ENCODE results near the gene SGO2. TPM values are rescaled to one million over a fixed set of nuclear protein-coding genes. Genes with fewer than 3 reads are reported as not detected.
"Not testable (repeated sequence)": the region's sequence is repeated elsewhere in the genome, so short reads cannot be mapped to it uniquely, and the experiment has no call there.

SGO2 gene
- polyA plus RNA-seq, 1 donor from 2014 or later: 3.5 TPM

- Mint-ChIP-seq H3K36me3 (peaks cover 3% of the 10 kb centered on the region), H3K4me1 (no peaks in the 10 kb centered on the region), H3K9me3 (peaks cover 0 to 5% (median 0%) of the 10 kb centered on the region in 3 donors), H3K27me3 (no peaks in the 10 kb centered on the region), H3K4me3 (no peak overlapping the region), H3K27ac (no peak overlapping the region)
Measured at GRCh38 chr2:200540793-200541192, 14.8 kb downstream of the SGO2 start.

GRCh38 chr2:200566596-200566995, 40.6 kb downstream of the SGO2 start:
- H3K4me1 Mint-ChIP-seq, H3K9me3 Mint-ChIP-seq, H3K27me3 Mint-ChIP-seq, H3K4me3 Mint-ChIP-seq, H3K27ac Mint-ChIP-seq: not testable (repeated sequence)
- peaks cover 11% of the 10 kb centered on the region for H3K36me3 Mint-ChIP-seq

GRCh38 chr2:200567932-200568331, 41.9 kb downstream of the SGO2 start:
- peaks cover 9% of the 10 kb centered on the region for H3K36me3 Mint-ChIP-seq
- no peaks in the 10 kb centered on the region for H3K9me3 Mint-ChIP-seq
- H3K27me3 Mint-ChIP-seq: no peaks in the 10 kb centered on the region
- H3K4me1 Mint-ChIP-seq: peaks cover 0 to 1% (median 0%) of the 10 kb centered on the region in 3 donors
- H3K27ac Mint-ChIP-seq: no peak overlapping the region
- H3K4me3 Mint-ChIP-seq: no peak overlapping the region

GRCh38 chr2:200575957-200576356, 50.0 kb downstream of the SGO2 start:
- Mint-ChIP-seq H3K4me3 (no peak overlapping the region), H3K27ac (peak overlapping the region in 1 of 3 donors; percentile 64), H3K4me1 (peaks cover 0 to 2% (median 0%) of the 10 kb centered on the region in 3 donors), H3K9me3 (peaks cover 0 to 2% (median 0%) of the 10 kb centered on the region in 3 donors), H3K36me3 (no peaks in the 10 kb centered on the region), H3K27me3 (no peaks in the 10 kb centered on the region)

- Mint-ChIP-seq H3K9me3 (peaks cover 0 to 2% (median 0%) of the 10 kb centered on the region in 3 donors), H3K36me3 (no peaks in the 10 kb centered on the region)
Measured at GRCh38 chr2:200577027-200577426, 51.0 kb downstream of the SGO2 start.

GRCh38 chr2:200578778-200579177, 52.8 kb downstream of the SGO2 start:
- peaks cover 0 to 2% (median 0%) of the 10 kb centered on the region in 3 donors for H3K9me3 Mint-ChIP-seq
- H3K27ac Mint-ChIP-seq: no peak overlapping the region
- peaks cover 0 to 2% (median 0%) of the 10 kb centered on the region in 3 donors for H3K4me1 Mint-ChIP-seq
- H3K36me3 Mint-ChIP-seq: peaks cover 5% of the 10 kb centered on the region
- H3K4me3 Mint-ChIP-seq: no peak overlapping the region
- H3K27me3 Mint-ChIP-seq: peaks cover 1% of the 10 kb centered on the region

More at GRCh38 chr2:200577027-200577426, 51.0 kb downstream of the SGO2 start:
- Mint-ChIP-seq H3K4me1 (peaks cover 0 to 2% (median 0%) of the 10 kb centered on the region in 3 donors), H3K27ac (no peak overlapping the region), H3K4me3 (no peak overlapping the region), H3K27me3 (peaks cover 1% of the 10 kb centered on the region)

GRCh38 chr2:200584639-200585038, 58.6 kb downstream of the SGO2 start:
- Mint-ChIP-seq H3K9me3 (peaks cover 0 to 3% (median 0%) of the 10 kb centered on the region in 3 donors), H3K4me1 (peaks cover 10 to 13% (median 11%) of the 10 kb centered on the region in 3 donors), H3K4me3 (peak overlapping the region in 3 of 4 donors; percentile 9 to 72 (median 27)), H3K27ac (no peak overlapping the region), H3K27me3 (peaks cover 21% of the 10 kb centered on the region), H3K36me3 (peaks cover 5% of the 10 kb centered on the region)

- Mint-ChIP-seq H3K4me1 (peaks cover 10 to 13% (median 11%) of the 10 kb centered on the region in 3 donors), H3K27me3 (peaks cover 23% of the 10 kb centered on the region), H3K9me3 (peaks cover 0 to 3% (median 0%) of the 10 kb centered on the region in 3 donors), H3K4me3 (peak overlapping the region; percentile 45 to 91 (median 82)), H3K27ac (no peak overlapping the region), H3K36me3 (peaks cover 5% of the 10 kb centered on the region)
Measured at GRCh38 chr2:200585340-200585729, 59.3 kb downstream of the SGO2 start.

GRCh38 chr2:200585730-200586643, 60.0 kb downstream of the SGO2 start, which contains the start of gene AOX1:
AOX1 (plus strand) TSS chr2:200586014; CDS start chr2:200586109, 95 bp downstream.
- Mint-ChIP-seq H3K4me1 (peaks cover 10 to 13% (median 11%) of the 10 kb centered on the region in 3 donors), H3K36me3 (peaks cover 5% of the 10 kb centered on the region), H3K9me3 (peaks cover 0 to 3% (median 0%) of the 10 kb centered on the region in 3 donors), H3K27ac (no peak within 1 kb of the TSS), H3K27me3 (peaks cover 28% of the 10 kb centered on the region), H3K4me3 (peak within 1 kb of the TSS; percentile 74 to 91 (median 82))

GRCh38 chr2:200586644-200586975, 60.6 kb downstream of the SGO2 start:
- Mint-ChIP-seq H3K4me3 (peak overlapping the region in 2 of 4 donors; percentile 74 to 75), H3K36me3 (peaks cover 5% of the 10 kb centered on the region), H3K27me3 (peaks cover 29% of the 10 kb centered on the region), H3K27ac (no peak overlapping the region), H3K9me3 (peaks cover 0 to 3% (median 0%) of the 10 kb centered on the region in 3 donors), H3K4me1 (peaks cover 10 to 13% (median 11%) of the 10 kb centered on the region in 3 donors)

- H3K27me3 Mint-ChIP-seq: peaks cover 29% of the 10 kb centered on the region
- H3K9me3 Mint-ChIP-seq: peaks cover 0 to 3% (median 0%) of the 10 kb centered on the region in 3 donors
- H3K27ac Mint-ChIP-seq: no peak overlapping the region
- H3K4me1 Mint-ChIP-seq: peaks cover 10 to 13% (median 11%) of the 10 kb centered on the region in 3 donors
- H3K36me3 Mint-ChIP-seq: peaks cover 5% of the 10 kb centered on the region
- H3K4me3 Mint-ChIP-seq: no peak overlapping the region
Measured at GRCh38 chr2:200587007-200587616, 61.1 kb downstream of the SGO2 start.

GRCh38 chr2:200588076-200588678, 62.2 kb downstream of the SGO2 start:
- Mint-ChIP-seq H3K27me3 (peaks cover 30% of the 10 kb centered on the region), H3K27ac (no peak overlapping the region), H3K36me3 (no peaks in the 10 kb centered on the region), H3K4me3 (no peak overlapping the region), H3K9me3 (peaks cover 0 to 3% (median 0%) of the 10 kb centered on the region in 3 donors), H3K4me1 (peaks cover 10 to 13% (median 11%) of the 10 kb centered on the region in 3 donors)

GRCh38 chr2:200590090-200590489, 64.1 kb downstream of the SGO2 start:
- Mint-ChIP-seq H3K4me1 (peaks cover 5 to 6% (median 6%) of the 10 kb centered on the region in 3 donors), H3K27me3 (peaks cover 23% of the 10 kb centered on the region), H3K27ac (no peak overlapping the region), H3K4me3 (no peak overlapping the region), H3K36me3 (no peaks in the 10 kb centered on the region), H3K9me3 (no peaks in the 10 kb centered on the region)

- no peaks in the 10 kb centered on the region for H3K36me3 Mint-ChIP-seq
- H3K27ac Mint-ChIP-seq: no peak overlapping the region
- no peaks in the 10 kb centered on the region for H3K9me3 Mint-ChIP-seq
- H3K4me3 Mint-ChIP-seq: no peak overlapping the region
- H3K4me1 Mint-ChIP-seq: peaks cover 1 to 5% (median 1%) of the 10 kb centered on the region in 3 donors
- H3K27me3 Mint-ChIP-seq: peaks cover 20% of the 10 kb centered on the region
Measured at GRCh38 chr2:200591308-200591707, 65.3 kb downstream of the SGO2 start.
